ENCODE results near the gene S1PR4.
A peak's percentile ranks its signal among the peaks of the same experiment; 100 is the strongest.

S1PR4 gene

DNA sequence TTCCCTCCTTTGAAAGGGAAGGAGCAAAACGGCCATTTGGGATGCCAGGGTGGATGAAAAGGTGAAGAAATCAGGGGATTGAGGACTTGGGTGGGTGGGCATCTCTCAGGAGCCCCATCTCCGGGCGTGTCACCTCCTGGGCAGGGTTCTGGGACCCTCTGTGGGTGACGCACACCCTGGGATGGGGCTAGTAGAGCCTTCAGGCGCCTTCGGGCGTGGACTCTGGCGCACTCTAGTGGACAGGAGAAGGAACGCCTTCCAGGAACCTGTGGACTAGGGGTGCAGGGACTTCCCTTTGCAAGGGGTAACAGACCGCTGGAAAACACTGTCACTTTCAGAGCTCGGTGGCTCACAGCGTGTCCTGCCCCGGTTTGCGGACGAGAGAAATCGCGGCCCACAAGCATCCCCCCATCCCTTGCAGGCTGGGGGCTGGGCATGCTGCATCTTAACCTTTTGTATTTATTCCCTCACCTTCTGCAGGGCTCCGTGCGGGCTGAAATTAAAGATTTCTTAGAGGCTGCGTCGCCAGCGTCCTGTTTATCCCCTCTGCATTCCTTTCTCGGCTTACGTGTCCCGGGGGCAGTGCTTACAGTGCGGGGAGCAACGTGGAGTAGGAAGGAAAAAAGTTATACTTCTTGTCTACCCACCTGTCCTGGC, 15.2 kb upstream of the S1PR4 start:
- Histone ChIP-seq H2AFZ (ENCODE audit: insufficient read depth, low read length, poor library complexity) (no peak overlapping the region), H3K27ac (ENCODE audit: low read depth, low read length) (no peak overlapping the region), H2BK120ac (ENCODE audit: insufficient read depth, low read length, poor library complexity) (no peak overlapping the region), H3K4me3 (ENCODE audit: low read depth, low read length) (no peak overlapping the region), H4K12ac (ENCODE audit: low read depth, low read length) (no peak overlapping the region), H3K36me3 (ENCODE audit: control insufficient read depth in 1 of 2, insufficient read depth in 2 of 2, low read length in 2 of 2) (no peaks in the 10 kb centered on the region), H2BK5ac (ENCODE audit: low read depth, low read length, poor library complexity) (no peak overlapping the region), H3K4me1 (ENCODE audit: control insufficient read depth in 1 of 2, insufficient read depth in 2 of 2, low read length in 2 of 2) (no peaks in the 10 kb centered on the region), H3K23ac (ENCODE audit: low read length) (no peak overlapping the region), H3K18ac (ENCODE audit: low read length) (no peak overlapping the region), H3K4ac (ENCODE audit: low read depth, low read length) (no peak overlapping the region), H4K91ac (ENCODE audit: low read depth, low read length) (no peak overlapping the region), H3K4me2 (ENCODE audit: low read length) (no peak overlapping the region), H3K27me3 (ENCODE audit: insufficient read depth, low read length) (no peaks in the 10 kb centered on the region), H2AK5ac (ENCODE audit: low read length) (no peak overlapping the region), H3K79me2 (ENCODE audit: control insufficient read depth, insufficient read depth, low read length, poor library complexity) (no peaks in the 10 kb centered on the region), H3K14ac (ENCODE audit: low read length) (no peak overlapping the region), H3K9ac (ENCODE audit: low read length) (no peak overlapping the region), H4K8ac (ENCODE audit: low read depth, low read length) (no peak overlapping the region), H3K79me1 (ENCODE audit: low read length) (no peaks in the 10 kb centered on the region), H3K9me3 (ENCODE audit: insufficient read depth, low read depth, low read length) (peaks cover 3% of the 10 kb centered on the region), H2BK12ac (ENCODE audit: low read length) (no peak overlapping the region)
- peak; percentile 38 to 78 for DNase-seq
- no CpG with 5 or more reads among the region's 27 CpGs for WGBS (ENCODE audit: extremely low coverage, insufficient coverage, insufficient read length)

- H4K8ac ChIP-seq (ENCODE audit: low read depth, low read length) = no peak overlapping the region
- H2BK5ac ChIP-seq (ENCODE audit: low read depth, low read length, poor library complexity) = no peak overlapping the region
- no peak overlapping the region for H2AK5ac ChIP-seq (ENCODE audit: low read length)
- H2AFZ ChIP-seq (ENCODE audit: insufficient read depth, low read length, poor library complexity) = no peak overlapping the region
- no peak overlapping the region for H3K9ac ChIP-seq (ENCODE audit: low read length)
- no peak overlapping the region for H3K23ac ChIP-seq (ENCODE audit: low read length)
- H4K91ac ChIP-seq (ENCODE audit: low read depth, low read length) = no peak overlapping the region
- H3K79me1 ChIP-seq (ENCODE audit: low read length) = no peaks in the 10 kb centered on the region
- no peak overlapping the region for H3K18ac ChIP-seq (ENCODE audit: low read length)
- no peak overlapping the region for H3K4me3 ChIP-seq (ENCODE audit: low read depth, low read length)
- H3K4me1 ChIP-seq (ENCODE audit: control insufficient read depth in 1 of 2, insufficient read depth in 2 of 2, low read length in 2 of 2) = no peaks in the 10 kb centered on the region
- WGBS (ENCODE audit: extremely low coverage, insufficient coverage, insufficient read length) = no CpG with 5 or more reads among the region's 7 CpGs
- no peak overlapping the region for H3K4ac ChIP-seq (ENCODE audit: low read depth, low read length)
- H3K79me2 ChIP-seq (ENCODE audit: control insufficient read depth, insufficient read depth, low read length, poor library complexity) = no peaks in the 10 kb centered on the region
- no peak for DNase-seq
- H4K12ac ChIP-seq (ENCODE audit: low read depth, low read length) = no peak overlapping the region
- H2BK120ac ChIP-seq (ENCODE audit: insufficient read depth, low read length, poor library complexity) = no peak overlapping the region
- H2BK12ac ChIP-seq (ENCODE audit: low read length) = no peak overlapping the region
- H3K14ac ChIP-seq (ENCODE audit: low read length) = no peak overlapping the region
- H3K9me3 ChIP-seq (ENCODE audit: insufficient read depth, low read depth, low read length) = peaks cover 3% of the 10 kb centered on the region
- no peak overlapping the region for H3K27ac ChIP-seq (ENCODE audit: low read depth, low read length)
- H3K36me3 ChIP-seq (ENCODE audit: control insufficient read depth in 1 of 2, insufficient read depth in 2 of 2, low read length in 2 of 2) = no peaks in the 10 kb centered on the region
- no peak overlapping the region for H3K4me2 ChIP-seq (ENCODE audit: low read length)
- H3K27me3 ChIP-seq (ENCODE audit: insufficient read depth, low read length) = no peaks in the 10 kb centered on the region
These were observed 14.6 kb upstream of the S1PR4 start for GRCh38 chr19:3163943-3164342.

- no peaks in the 10 kb centered on the region for H3K79me2 ChIP-seq (ENCODE audit: control insufficient read depth, insufficient read depth, low read length, poor library complexity)
- H4K8ac ChIP-seq (ENCODE audit: low read depth, low read length) = no peak overlapping the region
- no peak overlapping the region for H3K9ac ChIP-seq (ENCODE audit: low read length)
- no peak overlapping the region for H3K27ac ChIP-seq (ENCODE audit: low read depth, low read length)
- no peak overlapping the region for H3K4ac ChIP-seq (ENCODE audit: low read depth, low read length)
- H3K9me3 ChIP-seq (ENCODE audit: insufficient read depth, low read depth, low read length) = peaks cover 3% of the 10 kb centered on the region
- H3K36me3 ChIP-seq (ENCODE audit: control insufficient read depth in 1 of 2, insufficient read depth in 2 of 2, low read length in 2 of 2) = no peaks in the 10 kb centered on the region
- no peak overlapping the region for H4K12ac ChIP-seq (ENCODE audit: low read depth, low read length)
- H3K4me1 ChIP-seq (ENCODE audit: control insufficient read depth in 1 of 2, insufficient read depth in 2 of 2, low read length in 2 of 2) = no peaks in the 10 kb centered on the region
- H3K14ac ChIP-seq (ENCODE audit: low read length) = no peak overlapping the region
- no peaks in the 10 kb centered on the region for H3K79me1 ChIP-seq (ENCODE audit: low read length)
- H3K27me3 ChIP-seq (ENCODE audit: insufficient read depth, low read length) = no peaks in the 10 kb centered on the region
- no peak overlapping the region for H3K23ac ChIP-seq (ENCODE audit: low read length)
- H2AFZ ChIP-seq (ENCODE audit: insufficient read depth, low read length, poor library complexity) = no peak overlapping the region
- H3K18ac ChIP-seq (ENCODE audit: low read length) = no peak overlapping the region
- H2BK120ac ChIP-seq (ENCODE audit: insufficient read depth, low read length, poor library complexity) = no peak overlapping the region
- no peak overlapping the region for H4K91ac ChIP-seq (ENCODE audit: low read depth, low read length)
- no peak for DNase-seq
- no peak overlapping the region for H2AK5ac ChIP-seq (ENCODE audit: low read length)
- H2BK12ac ChIP-seq (ENCODE audit: low read length) = no peak overlapping the region
- no peak overlapping the region for H3K4me2 ChIP-seq (ENCODE audit: low read length)
- no peak overlapping the region for H3K4me3 ChIP-seq (ENCODE audit: low read depth, low read length)
- no CpG with 5 or more reads among the region's 13 CpGs for WGBS (ENCODE audit: extremely low coverage, insufficient coverage, insufficient read length)
- no peak overlapping the region for H2BK5ac ChIP-seq (ENCODE audit: low read depth, low read length, poor library complexity)
These were observed 10.9 kb upstream of the S1PR4 start for GRCh38 chr19:3167533-3168272.

- H3K14ac ChIP-seq (ENCODE audit: low read length) = no peak overlapping the region
- no peak overlapping the region for H2AK5ac ChIP-seq (ENCODE audit: low read length)
- H3K79me1 ChIP-seq (ENCODE audit: low read length) = no peaks in the 10 kb centered on the region
- no peak overlapping the region for H3K4me3 ChIP-seq (ENCODE audit: low read depth, low read length)
- no peak overlapping the region for H2AFZ ChIP-seq (ENCODE audit: insufficient read depth, low read length, poor library complexity)
- WGBS (ENCODE audit: extremely low coverage, insufficient coverage, insufficient read length) = no CpG with 5 or more reads among the region's 15 CpGs
- H4K8ac ChIP-seq (ENCODE audit: low read depth, low read length) = no peak overlapping the region
- H3K9me3 ChIP-seq (ENCODE audit: insufficient read depth, low read depth, low read length) = no peaks in the 10 kb centered on the region
- H3K27ac ChIP-seq (ENCODE audit: low read depth, low read length) = no peak overlapping the region
- no peak overlapping the region for H3K9ac ChIP-seq (ENCODE audit: low read length)
- H3K79me2 ChIP-seq (ENCODE audit: control insufficient read depth, insufficient read depth, low read length, poor library complexity) = no peaks in the 10 kb centered on the region
- H3K4me1 ChIP-seq (ENCODE audit: control insufficient read depth in 1 of 2, insufficient read depth in 2 of 2, low read length in 2 of 2) = peaks cover 0 to 2% of the 10 kb centered on the region in 2 experiments
- no peak overlapping the region for H4K91ac ChIP-seq (ENCODE audit: low read depth, low read length)
- no peak overlapping the region for H3K18ac ChIP-seq (ENCODE audit: low read length)
- H2BK120ac ChIP-seq (ENCODE audit: insufficient read depth, low read length, poor library complexity) = no peak overlapping the region
- no peak overlapping the region for H3K4ac ChIP-seq (ENCODE audit: low read depth, low read length)
- H4K12ac ChIP-seq (ENCODE audit: low read depth, low read length) = no peak overlapping the region
- no peak overlapping the region for H2BK5ac ChIP-seq (ENCODE audit: low read depth, low read length, poor library complexity)
- no peak for DNase-seq
- no peak overlapping the region for H3K23ac ChIP-seq (ENCODE audit: low read length)
- H3K4me2 ChIP-seq (ENCODE audit: low read length) = no peak overlapping the region
- no peaks in the 10 kb centered on the region for H3K27me3 ChIP-seq (ENCODE audit: insufficient read depth, low read length)
- no peaks in the 10 kb centered on the region for H3K36me3 ChIP-seq (ENCODE audit: control insufficient read depth in 1 of 2, insufficient read depth in 2 of 2, low read length in 2 of 2)
- no peak overlapping the region for H2BK12ac ChIP-seq (ENCODE audit: low read length)
These were observed 6.5 kb upstream of the S1PR4 start for GRCh38 chr19:3171894-3172672.

Measured in trophoblast cell (in vitro differentiated cells and primary cell).